HG02938 (cell line): ENCODE data around the gene TCERG1L.
"Not testable (repeated sequence)": the region's sequence is repeated elsewhere in the genome, so short reads cannot be mapped to it uniquely, and the experiment has no call there.

Source experiments
- ATAC-seq: cut with Tn5 transposase; IDR thresholded peaks from one replicate; pipeline ENCODE4 v1.9.1; 2021; ENCODE audit warnings: mild to moderate bottlenecking, moderate library complexity; ENCODE audit not compliant: unreplicated experiment

TCERG1L gene

GRCh38 chr10:131113165-131113564 lies 198.4 kb downstream of the TCERG1L start:
- ATAC-seq = no peak

- ATAC-seq = no peak
Observed at GRCh38 chr10:131112691-131113090, 198.8 kb downstream of the TCERG1L start.

GRCh38 chr10:131111471-131112080 lies 199.9 kb downstream of the TCERG1L start:
- ATAC-seq = no peak

- ATAC-seq = no peak
Observed at GRCh38 chr10:131111007-131111406, 200.5 kb downstream of the TCERG1L start.

GRCh38 chr10:131110241-131110783 lies 201.2 kb downstream of the TCERG1L start:
- no peak for ATAC-seq

GRCh38 chr10:131109726-131110125 lies 201.8 kb downstream of the TCERG1L start:
- ATAC-seq = no peak

GRCh38 chr10:131109291-131109690 lies 202.2 kb downstream of the TCERG1L start:
- ATAC-seq = no peak

- no peak for ATAC-seq
Observed at GRCh38 chr10:131107970-131108369, 203.6 kb downstream of the TCERG1L start.

- no peak for ATAC-seq
Observed at GRCh38 chr10:131102676-131103075, 208.8 kb downstream of the TCERG1L start.

GRCh38 chr10:131102147-131102546 lies 209.4 kb downstream of the TCERG1L start:
- ATAC-seq = no peak

- ATAC-seq = not testable (repeated sequence)
Observed at GRCh38 chr10:131100418-131101410, 210.8 kb downstream of the TCERG1L start.

GRCh38 chr10:131099028-131099726 lies 212.3 kb downstream of the TCERG1L start:
- ATAC-seq = no peak

- ATAC-seq = no peak
Observed at GRCh38 chr10:131098416-131098952, 213.0 kb downstream of the TCERG1L start.

- no peak for ATAC-seq
Observed at GRCh38 chr10:131096031-131096430, 215.5 kb downstream of the TCERG1L start.

GRCh38 chr10:131095313-131095580 lies 216.3 kb downstream of the TCERG1L start:
- no peak for ATAC-seq

GRCh38 chr10:131094527-131095312 lies 216.8 kb downstream of the TCERG1L start:
- no peak for ATAC-seq

GRCh38 chr10:131093795-131094366 lies 217.6 kb downstream of the TCERG1L start:
- no peak for ATAC-seq

- ATAC-seq = no peak
Observed at GRCh38 chr10:131093346-131093745, 218.2 kb downstream of the TCERG1L start.

- no peak for ATAC-seq
Observed at GRCh38 chr10:131092876-131093275, 218.6 kb downstream of the TCERG1L start.

GRCh38 chr10:131092386-131092785 lies 219.1 kb downstream of the TCERG1L start:
- ATAC-seq = no peak
